Mammary epithelial cell (primary cell): ENCODE measurements around the gene ALK.

Experiments
- EZH2 ChIP-seq: IDR thresholded peaks from 2 replicates; pipeline ENCODE4 v1.6.1; 2012; ENCODE audit warnings: low read length, inconsistent platforms, borderline replicate concordance
- TF ChIP-seq, protein P1 (sequence below), 2 donors: IDR thresholded peaks in 1 of 2; conservative IDR thresholded peaks in 1 of 2; 2 replicates each; pipeline ENCODE4 v1.5.1; 2011 to 2012; ENCODE audit warnings: inconsistent platforms in 2 of 2, low read length in 2 of 2, mild to moderate bottlenecking in 2 of 2, control low read depth in 1 of 2, low read depth in 1 of 2; ENCODE audit not compliant: insufficient read depth in 1 of 2; ENCODE audit errors: extremely low read depth in 1 of 2

GRCh38 chr2:29351248-29351647 lies 570.1 kb downstream of the ALK start:
- no peak for TF ChIP-seq EZH2
- TF ChIP-seq, protein P1, sequence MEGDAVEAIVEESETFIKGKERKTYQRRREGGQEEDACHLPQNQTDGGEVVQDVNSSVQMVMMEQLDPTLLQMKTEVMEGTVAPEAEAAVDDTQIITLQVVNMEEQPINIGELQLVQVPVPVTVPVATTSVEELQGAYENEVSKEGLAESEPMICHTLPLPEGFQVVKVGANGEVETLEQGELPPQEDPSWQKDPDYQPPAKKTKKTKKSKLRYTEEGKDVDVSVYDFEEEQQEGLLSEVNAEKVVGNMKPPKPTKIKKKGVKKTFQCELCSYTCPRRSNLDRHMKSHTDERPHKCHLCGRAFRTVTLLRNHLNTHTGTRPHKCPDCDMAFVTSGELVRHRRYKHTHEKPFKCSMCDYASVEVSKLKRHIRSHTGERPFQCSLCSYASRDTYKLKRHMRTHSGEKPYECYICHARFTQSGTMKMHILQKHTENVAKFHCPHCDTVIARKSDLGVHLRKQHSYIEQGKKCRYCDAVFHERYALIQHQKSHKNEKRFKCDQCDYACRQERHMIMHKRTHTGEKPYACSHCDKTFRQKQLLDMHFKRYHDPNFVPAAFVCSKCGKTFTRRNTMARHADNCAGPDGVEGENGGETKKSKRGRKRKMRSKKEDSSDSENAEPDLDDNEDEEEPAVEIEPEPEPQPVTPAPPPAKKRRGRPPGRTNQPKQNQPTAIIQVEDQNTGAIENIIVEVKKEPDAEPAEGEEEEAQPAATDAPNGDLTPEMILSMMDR (conservative IDR thresholded peaks at IDR 0.05 in 1 of 2, IDR thresholded peaks at IDR 0.05 in 1 of 2; ENCODE audit: extremely low read depth in 1 of 2, insufficient read depth in 1 of 2, low read depth in 1 of 2, low read length in 2 of 2) = no peak
